IPS DF 6.9 (cell line): ENCODE data around the gene TBL2.
"Not testable (repeated sequence)": the region's sequence is repeated elsewhere in the genome, so short reads cannot be mapped to it uniquely, and the experiment has no call there.

Source experiments
- DNase-seq: peaks from one replicate; pipeline ENCODE4 v3.0.0-alpha.2; 2013; ENCODE audit warnings: low read depth, low spot score
- H3K27ac ChIP-seq: one replicate; pipeline ENCODE4 v1.5.1; 2013; ENCODE audit warnings: low read length, control low read depth
- H3K27me3 ChIP-seq: 2 replicates; pipeline ENCODE4 v1.6.1; 2013; ENCODE audit warnings: mild to moderate bottlenecking, low read length; ENCODE audit not compliant: control insufficient read depth, insufficient read depth
- H3K36me3 ChIP-seq: 2 replicates; pipeline ENCODE4 v1.6.1; 2013; ENCODE audit warnings: low read length; ENCODE audit not compliant: control insufficient read depth, insufficient read depth
- H3K4me1 ChIP-seq: 2 replicates; pipeline ENCODE4 v1.6.1; 2013; ENCODE audit warnings: low read length; ENCODE audit not compliant: control insufficient read depth, insufficient read depth
- H3K4me3 ChIP-seq: 2 replicates; pipeline ENCODE4 v1.5.1; 2013; ENCODE audit warnings: mild to moderate bottlenecking, low read length
- H3K9me3 ChIP-seq: 2 replicates; pipeline ENCODE4 v1.6.1; 2013; ENCODE audit warnings: low read length, inconsistent platforms; ENCODE audit not compliant: control insufficient read depth, insufficient read depth
- WGBS: extraction: QIAGEN DNeasy Blood & Tissue Kit; methylation state at CpG from one replicate; pipeline ENCODE4 v1.1.7; 2013; ENCODE audit warnings: mixed read lengths, missing lambda C conversion rate; ENCODE audit not compliant: insufficient read length, insufficient coverage; 5-methylcytosine and 5-hydroxymethylcytosine counted together

TBL2 gene, protein sequence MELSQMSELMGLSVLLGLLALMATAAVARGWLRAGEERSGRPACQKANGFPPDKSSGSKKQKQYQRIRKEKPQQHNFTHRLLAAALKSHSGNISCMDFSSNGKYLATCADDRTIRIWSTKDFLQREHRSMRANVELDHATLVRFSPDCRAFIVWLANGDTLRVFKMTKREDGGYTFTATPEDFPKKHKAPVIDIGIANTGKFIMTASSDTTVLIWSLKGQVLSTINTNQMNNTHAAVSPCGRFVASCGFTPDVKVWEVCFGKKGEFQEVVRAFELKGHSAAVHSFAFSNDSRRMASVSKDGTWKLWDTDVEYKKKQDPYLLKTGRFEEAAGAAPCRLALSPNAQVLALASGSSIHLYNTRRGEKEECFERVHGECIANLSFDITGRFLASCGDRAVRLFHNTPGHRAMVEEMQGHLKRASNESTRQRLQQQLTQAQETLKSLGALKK

DNA sequence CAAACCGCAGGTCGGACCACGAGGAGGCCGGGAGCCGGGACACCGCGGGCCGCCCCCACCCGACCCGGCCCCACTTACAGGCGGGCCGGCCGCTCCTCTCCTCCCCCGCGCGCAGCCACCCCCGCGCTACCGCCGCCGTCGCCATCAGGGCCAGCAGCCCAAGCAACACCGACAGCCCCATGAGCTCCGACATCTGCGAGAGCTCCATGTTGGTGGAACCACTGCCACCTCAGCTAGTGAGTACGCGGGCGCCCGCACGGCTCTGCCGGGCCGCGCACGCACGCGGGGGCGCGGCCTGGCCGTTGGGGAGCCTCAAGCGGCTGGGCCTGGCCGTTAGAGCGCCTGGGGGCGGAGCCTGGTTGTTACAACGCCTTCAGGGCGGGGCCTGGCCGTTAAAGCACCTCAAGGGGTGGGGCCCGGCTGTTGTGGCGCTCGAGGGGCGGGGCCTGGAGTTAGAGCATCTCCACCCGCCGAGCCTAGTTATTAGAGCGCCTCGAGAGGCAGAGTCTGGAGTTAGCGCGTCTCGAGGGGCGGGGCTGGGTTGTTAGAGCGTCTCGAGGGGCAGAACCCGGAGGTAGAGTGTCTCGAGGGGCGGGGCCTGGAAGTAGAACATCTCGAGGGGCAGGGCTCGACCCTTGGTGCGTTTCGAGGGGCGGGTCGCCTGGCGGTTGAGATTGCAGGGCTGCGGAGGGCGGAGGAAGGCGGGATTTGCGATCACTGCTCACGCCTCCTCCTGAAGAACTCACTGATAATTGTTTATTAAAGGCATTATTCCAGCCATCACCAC, at the start of gene TBL2:
TBL2 (minus strand) TSS at position 238 of the 787 bp plus-strand sequence; CDS start at position 208, 30 bp downstream.
- Histone ChIP-seq H3K27me3 (no peaks in the 10 kb centered on the region; the same call in 1 of the 2 replicates), H3K27ac (no peak within 1 kb of the TSS), H3K4me3 (peak within 1 kb of the TSS; percentile 66), H3K9me3 (no peaks in the 10 kb centered on the region), H3K4me1 (no peaks in the 10 kb centered on the region), H3K36me3 (peaks cover 4% of the 10 kb centered on the region)
- DNase-seq: peak; percentile 90
- WGBS: no CpG with 5 or more reads among the region's 75 CpGs

DNA sequence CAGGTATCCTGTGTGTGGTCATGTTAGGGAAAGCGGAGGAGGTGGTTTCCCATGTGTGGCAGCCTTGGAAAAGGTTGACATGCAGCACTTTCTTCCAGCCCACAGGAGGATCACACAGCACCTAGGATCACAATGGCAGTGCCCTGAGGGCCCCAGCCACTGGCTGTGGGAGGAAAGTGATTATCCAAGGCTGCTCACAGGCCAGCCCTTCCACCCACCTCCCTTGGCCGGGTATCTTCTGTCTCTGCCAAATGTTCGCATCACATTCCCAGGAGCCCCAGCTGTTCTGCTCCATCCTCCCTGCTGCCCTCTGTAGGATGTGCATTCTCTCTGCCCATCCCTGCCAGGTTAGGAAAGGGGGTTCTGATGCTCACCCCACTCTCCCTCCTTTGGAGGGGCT, 48.4 kb upstream of the TBL2 start:
- H3K27me3 ChIP-seq: peaks cover 2% of the 10 kb centered on the region
- no peak overlapping the region for H3K4me3 ChIP-seq
- H3K4me1 ChIP-seq: peaks cover 3% of the 10 kb centered on the region; the same call in 1 of the 2 replicates
- H3K36me3 ChIP-seq: no peaks in the 10 kb centered on the region
- H3K9me3 ChIP-seq: no peaks in the 10 kb centered on the region
- no peak overlapping the region for H3K27ac ChIP-seq
- no peak for DNase-seq
- WGBS: no CpG with 5 or more reads among the region's 3 CpGs

DNA sequence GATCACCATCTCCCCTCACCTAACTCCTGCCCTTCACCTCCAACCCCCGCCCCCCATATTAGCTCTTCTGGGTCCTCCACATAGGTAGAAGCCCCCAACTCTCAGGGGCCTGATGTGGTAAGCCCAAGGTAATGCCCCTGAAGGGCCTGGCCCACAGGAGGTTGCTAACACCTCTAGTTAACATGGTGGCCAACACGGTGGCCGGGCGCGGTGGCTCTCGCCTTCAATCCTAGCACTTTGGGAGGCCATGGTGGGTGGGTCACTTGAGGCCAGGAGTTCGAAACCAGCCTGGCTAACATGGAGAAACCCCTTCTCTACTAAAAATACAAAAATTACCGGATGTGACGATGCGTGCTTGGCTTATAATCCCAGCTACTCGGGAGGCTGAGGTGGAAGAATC, 46.9 kb upstream of the TBL2 start:
- H3K36me3 ChIP-seq: no peaks in the 10 kb centered on the region
- DNase-seq: no peak
- no CpG with 5 or more reads among the region's 11 CpGs for WGBS
- H3K9me3 ChIP-seq: no peaks in the 10 kb centered on the region
- H3K4me1 ChIP-seq: peaks cover 3% of the 10 kb centered on the region; the same call in 1 of the 2 replicates
- no peak overlapping the region for H3K27ac ChIP-seq
- H3K4me3 ChIP-seq: no peak overlapping the region
- peaks cover 2% of the 10 kb centered on the region for H3K27me3 ChIP-seq

DNA sequence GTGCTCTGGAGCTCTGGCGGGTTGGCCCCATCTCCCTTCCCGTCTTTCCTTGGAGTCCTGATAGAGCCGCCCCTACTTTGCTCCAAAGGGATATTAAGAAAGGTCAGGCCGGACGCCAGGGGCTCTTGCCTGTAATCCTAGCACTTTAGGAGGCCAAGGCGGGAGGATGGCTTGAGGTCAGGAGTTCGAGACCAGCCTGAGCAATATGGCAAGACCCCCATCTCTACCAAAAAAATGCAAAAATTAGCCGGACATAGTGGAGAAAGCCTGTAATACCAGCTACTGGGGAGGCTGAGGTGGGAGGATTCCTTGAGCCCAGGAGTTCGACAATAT, 46.3 kb upstream of the TBL2 start:
- H3K36me3 ChIP-seq: no peaks in the 10 kb centered on the region
- no CpG with 5 or more reads among the region's 9 CpGs for WGBS
- DNase-seq: no peak
- H3K27ac ChIP-seq: no peak overlapping the region
- H3K4me1 ChIP-seq: peaks cover 3% of the 10 kb centered on the region; the same call in 1 of the 2 replicates
- H3K4me3 ChIP-seq: no peak overlapping the region
- peaks cover 2% of the 10 kb centered on the region for H3K27me3 ChIP-seq
- H3K9me3 ChIP-seq: no peaks in the 10 kb centered on the region

DNA sequence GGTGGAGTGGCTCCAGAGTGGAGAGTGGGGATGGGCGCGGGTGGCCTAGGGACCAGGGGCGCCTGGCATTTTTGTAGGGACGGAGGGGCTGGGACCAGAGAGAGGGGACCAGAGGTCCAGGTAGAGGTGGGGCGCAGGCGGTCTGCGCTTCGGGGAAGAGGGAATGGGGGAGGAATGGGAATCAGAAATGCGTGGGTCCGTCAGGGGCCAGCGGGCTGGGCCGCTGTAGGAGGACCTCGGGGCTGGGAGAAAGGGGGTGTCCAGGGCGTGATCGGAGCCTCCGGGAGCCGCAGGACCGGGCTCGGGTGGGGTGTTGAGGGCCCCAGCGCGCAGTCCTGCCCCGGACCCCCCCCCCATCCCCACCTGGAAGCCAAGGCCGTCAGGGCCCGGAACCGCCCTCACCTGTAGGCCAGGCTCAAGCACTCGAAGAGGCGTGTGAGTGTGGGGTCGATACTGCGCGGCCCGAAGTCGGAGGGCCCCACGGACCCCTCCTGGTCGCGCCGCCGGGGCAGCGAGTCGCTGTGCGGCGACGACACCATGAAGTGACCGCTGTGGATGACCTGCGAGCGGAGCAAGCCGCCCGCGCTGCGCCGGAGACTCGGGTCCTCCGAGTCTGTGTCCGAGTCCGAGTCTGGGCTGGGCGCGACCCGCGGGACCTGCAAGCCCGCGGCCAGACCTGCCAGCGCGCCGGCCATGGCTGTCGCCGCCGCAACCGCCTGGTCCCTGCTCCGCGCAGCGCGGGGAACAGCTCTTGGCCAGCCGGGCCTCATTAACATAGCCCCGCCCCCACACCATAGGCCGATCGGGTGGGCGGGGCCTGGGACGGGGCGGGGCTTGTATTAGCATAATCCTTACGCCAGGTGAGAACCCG, 45.7 kb upstream of the TBL2 start, which contains the start of gene MLXIPL:
MLXIPL (minus strand) TSS at position 725 of the 871 bp plus-strand sequence; CDS start at position 695, 30 bp downstream.
- Histone ChIP-seq H3K27ac (no peak within 1 kb of the TSS), H3K36me3 (no peaks in the 10 kb centered on the region), H3K4me1 (peaks cover 3% of the 10 kb centered on the region; the same call in 1 of the 2 replicates), H3K9me3 (no peaks in the 10 kb centered on the region), H3K27me3 (peaks cover 2% of the 10 kb centered on the region), H3K4me3 (peak within 1 kb of the TSS; percentile 83)
- WGBS: no CpG with 5 or more reads among the region's 80 CpGs
- peak; percentile 76 for DNase-seq

DNA sequence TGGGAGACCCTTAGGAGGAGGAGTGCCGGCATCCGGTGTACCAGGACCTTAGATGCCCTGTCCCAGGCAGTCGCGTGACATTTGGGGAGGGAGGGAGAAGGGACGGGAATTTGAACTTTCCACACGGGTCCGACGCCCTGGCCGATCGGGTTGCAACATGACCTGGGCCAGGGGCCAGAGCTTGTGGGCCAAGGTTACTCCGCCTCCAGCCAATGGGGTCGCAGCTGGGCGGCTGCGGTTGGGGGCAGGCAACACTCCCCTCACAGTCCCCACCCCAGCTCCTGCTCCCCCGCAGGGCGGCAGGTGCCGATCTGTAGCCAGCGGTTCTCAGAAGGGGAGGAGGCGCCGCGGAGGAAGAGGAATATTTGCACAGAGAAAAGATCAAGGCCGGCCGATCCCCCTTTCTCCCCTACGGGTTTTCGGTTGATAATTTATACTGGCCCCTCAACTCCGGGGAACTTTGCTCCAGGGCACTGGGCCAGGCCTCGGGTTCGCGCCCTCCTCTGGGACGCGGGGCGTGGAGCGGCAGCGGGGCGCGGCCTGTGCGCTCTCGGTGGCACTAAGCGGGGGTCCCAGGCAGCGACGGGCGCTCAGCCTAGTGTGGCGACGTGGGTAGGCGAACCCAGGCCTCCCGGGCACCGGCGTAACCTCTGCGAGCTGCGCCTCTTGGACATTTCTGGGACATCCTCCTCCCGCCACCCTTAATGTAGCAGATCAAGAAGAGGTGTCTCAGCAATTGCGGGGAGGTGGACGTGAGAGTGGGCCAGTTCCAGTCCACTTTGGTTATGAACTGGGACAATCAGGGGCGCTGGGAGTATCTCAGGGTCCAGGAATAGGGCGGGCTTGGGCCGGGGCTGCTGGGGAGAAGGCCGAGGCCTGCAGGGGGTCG, 44.8 kb upstream of the TBL2 start:
- no peaks in the 10 kb centered on the region for H3K36me3 ChIP-seq
- peaks cover 3% of the 10 kb centered on the region; the same call in 1 of the 2 replicates for H3K4me1 ChIP-seq
- no peaks in the 10 kb centered on the region for H3K9me3 ChIP-seq
- no CpG with 5 or more reads among the region's 58 CpGs for WGBS
- peaks cover 2% of the 10 kb centered on the region for H3K27me3 ChIP-seq
- peak overlapping the region; percentile 83; the same call in 1 of the 2 replicates for H3K4me3 ChIP-seq
- H3K27ac ChIP-seq: no peak overlapping the region
- DNase-seq: peak; percentile 76

DNA sequence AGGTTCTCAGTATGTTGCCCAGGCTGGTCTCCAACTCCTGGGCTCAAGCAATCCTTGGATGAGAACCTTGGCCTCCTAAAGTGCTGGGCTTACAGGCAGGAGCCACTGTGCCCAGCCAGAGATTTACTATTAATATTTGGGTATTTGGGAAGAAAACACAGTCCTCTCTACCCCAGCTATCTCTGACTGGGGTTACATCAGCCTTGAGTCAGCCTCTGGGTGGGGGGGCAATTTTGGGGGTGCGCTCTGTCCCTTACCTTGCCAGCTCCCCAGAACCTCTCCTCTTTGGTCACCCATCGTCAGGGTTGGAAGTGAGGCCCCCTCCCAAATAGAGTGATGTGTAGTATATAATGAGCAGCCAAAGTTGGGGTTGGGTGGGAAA, 44.1 kb upstream of the TBL2 start:
- Histone ChIP-seq H3K9me3 (no peaks in the 10 kb centered on the region), H3K4me1 (peaks cover 3% of the 10 kb centered on the region; the same call in 1 of the 2 replicates), H3K27ac (no peak overlapping the region), H3K4me3 (peak overlapping the region; percentile 83; the same call in 1 of the 2 replicates), H3K27me3 (peaks cover 2% of the 10 kb centered on the region), H3K36me3 (no peaks in the 10 kb centered on the region)
- no CpG with 5 or more reads among the region's 2 CpGs for WGBS
- no peak for DNase-seq

DNA sequence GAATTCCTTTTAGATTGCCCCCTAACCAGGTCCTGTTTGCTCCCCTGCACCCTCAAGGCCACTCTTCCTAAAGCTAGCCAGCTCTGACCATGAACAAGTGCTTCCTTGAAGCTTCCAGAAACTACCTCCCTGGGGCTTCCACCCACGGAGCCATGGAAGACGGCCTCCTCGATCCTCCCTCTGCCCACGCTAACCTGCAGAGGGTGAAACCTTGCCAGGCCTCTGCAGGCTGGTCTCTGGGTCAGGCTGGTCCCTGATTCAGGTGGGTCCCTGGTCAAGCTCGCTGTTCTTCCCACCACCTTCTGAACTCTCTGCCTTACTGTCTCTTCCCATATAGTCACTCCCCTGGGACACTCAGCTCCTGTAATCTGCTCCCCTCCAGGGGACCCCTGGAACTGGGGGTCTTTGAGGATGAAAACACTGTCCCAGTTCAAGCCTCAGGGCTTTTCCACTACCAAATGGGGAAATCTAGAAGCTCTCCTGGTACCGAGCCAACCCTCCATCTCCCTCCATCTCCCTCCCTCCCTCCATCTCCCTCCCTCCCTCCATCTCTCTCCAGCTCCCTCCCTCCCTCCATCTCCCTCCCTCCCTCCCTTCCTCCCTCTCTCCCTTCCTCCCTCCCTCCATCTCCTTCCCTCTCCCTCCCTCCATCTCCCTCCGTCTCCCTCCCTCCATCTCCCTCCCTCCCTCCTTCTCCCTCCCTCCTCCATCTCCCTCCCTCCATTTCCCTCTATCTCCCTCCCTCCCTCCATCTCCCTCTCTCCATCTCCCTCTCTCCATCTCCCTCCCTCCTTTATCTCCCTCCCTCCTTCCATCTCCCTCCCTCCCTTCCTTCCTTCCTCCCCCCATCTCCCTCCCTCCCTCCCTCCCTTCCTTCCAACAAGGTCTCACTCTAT, 43.0 kb upstream of the TBL2 start:
- Histone ChIP-seq H3K4me3 (no peak overlapping the region), H3K4me1 (no peaks in the 10 kb centered on the region), H3K36me3 (no peaks in the 10 kb centered on the region), H3K27me3 (peaks cover 2% of the 10 kb centered on the region; the same call in 1 of the 2 replicates), H3K27ac (no peak overlapping the region), H3K9me3 (no peaks in the 10 kb centered on the region)
- 100% methylated on average over 1 of the region's 7 CpGs for WGBS
- DNase-seq: no peak

DNA sequence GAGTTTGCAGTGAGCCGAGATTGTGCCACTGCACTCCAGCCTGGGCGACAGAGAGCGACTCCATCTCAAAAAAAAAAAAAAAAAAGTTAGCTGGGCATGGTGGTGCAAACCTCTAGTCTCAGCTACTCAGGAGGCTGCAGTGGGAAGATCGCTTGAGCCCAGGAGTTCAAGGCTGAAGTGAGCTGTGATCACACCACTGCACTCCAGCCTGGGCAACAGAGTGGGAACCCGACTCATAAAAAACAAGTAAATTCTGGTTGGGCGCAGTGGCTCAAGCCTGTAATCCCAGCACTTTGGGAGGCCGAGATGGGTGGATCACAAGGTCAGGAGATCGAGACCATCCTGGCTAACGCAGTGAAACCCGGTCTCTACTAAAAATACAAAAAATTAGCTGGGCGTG, 41.0 kb upstream of the TBL2 start:
- not testable (repeated sequence) for H3K4me3 ChIP-seq, H3K27me3 ChIP-seq, DNase-seq, H3K9me3 ChIP-seq, H3K4me1 ChIP-seq, H3K36me3 ChIP-seq, H3K27ac ChIP-seq
- WGBS: no CpG with 5 or more reads among the region's 11 CpGs
